ENCODE measurements around the gene SAP25.

Gene SAP25

GRCh38 chr7:100606313-100606712, 32.6 kb upstream of the SAP25 start:
- Histone ChIP-seq H3K27me3 (ENCODE audit: insufficient read depth, low read length, poor library complexity) (no peaks in the 10 kb centered on the region), H3K4me1 (ENCODE audit: control insufficient read depth, low read depth, low read length) (peaks cover 8% of the 10 kb centered on the region), H2BK5ac (ENCODE audit: low read length) (no peak overlapping the region), H3K23ac (ENCODE audit: low read length) (no peak overlapping the region), H2AK5ac (ENCODE audit: low read length) (no peak overlapping the region), H3K9ac (ENCODE audit: low read length) (no peak overlapping the region), H4K8ac (ENCODE audit: low read depth, low read length) (no peak overlapping the region), H3K4me3 (ENCODE audit: low read length) (no peak overlapping the region), H3K4me2 (ENCODE audit: low read length) (no peak overlapping the region), H3K4ac (ENCODE audit: low read depth, low read length) (no peak overlapping the region), H3K27ac (ENCODE audit: low read depth, low read length) (no peak overlapping the region), H3K18ac (ENCODE audit: low read length) (no peak overlapping the region), H3K36me3 (ENCODE audit: control insufficient read depth, insufficient read depth, low read length) (no peaks in the 10 kb centered on the region), H2BK120ac (ENCODE audit: low read depth, low read length) (no peak overlapping the region), H3K79me2 (ENCODE audit: control insufficient read depth, insufficient read depth, low read length) (no peaks in the 10 kb centered on the region), H4K5ac (ENCODE audit: low read length) (no peak overlapping the region), H3K79me1 (ENCODE audit: low read length) (no peaks in the 10 kb centered on the region), H2BK15ac (replicated peaks; ENCODE audit: low read depth) (no peak overlapping the region), H3K56ac (ENCODE audit: low read length) (no peak overlapping the region)
- DNase-seq, result no peak
- WGBS (ENCODE audit: extremely low coverage, insufficient coverage, low lambda C conversion rate), result no CpG with 5 or more reads among the region's 12 CpGs

- WGBS (ENCODE audit: extremely low coverage, insufficient coverage, low lambda C conversion rate), result no CpG with 5 or more reads among the region's 68 CpGs
Measured at GRCh38 chr7:100604976-100605911, 31.5 kb upstream of the SAP25 start.

DNA sequence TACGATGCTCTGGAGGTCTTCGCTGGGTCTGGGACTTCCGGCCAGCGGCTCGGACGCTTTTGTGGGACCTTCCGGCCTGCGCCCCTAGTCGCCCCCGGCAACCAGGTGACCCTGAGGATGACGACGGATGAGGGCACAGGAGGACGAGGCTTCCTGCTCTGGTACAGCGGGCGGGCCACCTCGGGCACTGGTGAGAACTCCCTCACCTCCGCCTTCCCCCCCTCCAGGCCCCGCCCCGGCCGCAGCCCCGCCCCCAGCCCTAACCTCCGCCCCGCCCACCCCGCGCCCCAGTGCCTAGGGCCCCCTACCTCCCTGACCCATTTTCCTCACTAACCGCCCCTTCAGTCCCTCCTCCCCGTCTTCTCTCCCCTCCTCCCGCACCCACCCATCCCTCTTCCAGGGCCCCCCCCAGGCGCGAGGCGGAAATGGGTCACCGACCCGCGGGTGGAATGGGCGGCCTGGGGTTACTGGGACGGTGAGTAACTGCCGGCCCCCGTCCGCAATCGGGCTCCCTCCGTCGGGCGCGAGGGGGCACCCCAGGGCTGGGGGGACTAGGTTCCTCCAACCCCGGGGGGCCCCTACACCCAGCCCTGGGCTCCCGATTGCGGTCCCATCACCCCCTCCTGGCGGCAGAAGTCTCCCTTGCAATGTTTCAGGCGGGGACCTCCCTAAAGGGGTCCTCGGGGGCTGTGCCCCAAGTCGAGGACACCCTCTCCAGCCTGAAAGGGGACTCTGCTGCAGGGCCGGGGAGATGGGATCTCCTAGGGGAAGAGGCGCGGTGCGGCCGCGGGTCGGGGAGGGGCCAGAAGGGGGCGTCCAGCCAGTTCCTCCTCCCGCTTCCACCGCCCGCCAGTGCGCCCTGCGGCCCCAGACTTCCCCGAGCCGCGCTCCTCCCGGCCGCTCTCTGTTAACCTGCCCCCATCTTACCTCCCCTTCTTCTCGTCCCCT, 30.6 kb upstream of the SAP25 start:
- H3K27ac ChIP-seq (ENCODE audit: low read depth, low read length), result no peak overlapping the region
- peak overlapping the region; percentile 65 for H3K4me3 ChIP-seq (ENCODE audit: low read length)
- H3K79me1 ChIP-seq (ENCODE audit: low read length), result no peaks in the 10 kb centered on the region
- H2AK5ac ChIP-seq (ENCODE audit: low read length), result no peak overlapping the region
- no CpG with 5 or more reads among the region's 70 CpGs for WGBS (ENCODE audit: extremely low coverage, insufficient coverage, low lambda C conversion rate)
- no peak overlapping the region for H4K5ac ChIP-seq (ENCODE audit: low read length)
- DNase-seq, result peak; percentile 84
- no peak overlapping the region for H4K8ac ChIP-seq (ENCODE audit: low read depth, low read length)
- no peak overlapping the region for H3K23ac ChIP-seq (ENCODE audit: low read length)
- H3K56ac ChIP-seq (ENCODE audit: low read length), result peak overlapping the region; percentile 95
- H2BK120ac ChIP-seq (ENCODE audit: low read depth, low read length), result no peak overlapping the region
- H3K4me1 ChIP-seq (ENCODE audit: control insufficient read depth, low read depth, low read length), result peaks cover 8% of the 10 kb centered on the region
- peak overlapping the region; percentile 89 for H3K4ac ChIP-seq (ENCODE audit: low read depth, low read length)
- no peaks in the 10 kb centered on the region for H3K27me3 ChIP-seq (ENCODE audit: insufficient read depth, low read length, poor library complexity)
- H2BK15ac ChIP-seq (replicated peaks; ENCODE audit: low read depth), result no peak overlapping the region
- H3K4me2 ChIP-seq (ENCODE audit: low read length), result peak overlapping the region; percentile 69
- peak overlapping the region; percentile 89 for H3K18ac ChIP-seq (ENCODE audit: low read length)
- H3K79me2 ChIP-seq (ENCODE audit: control insufficient read depth, insufficient read depth, low read length), result no peaks in the 10 kb centered on the region
- H3K36me3 ChIP-seq (ENCODE audit: control insufficient read depth, insufficient read depth, low read length), result no peaks in the 10 kb centered on the region
- H2BK5ac ChIP-seq (ENCODE audit: low read length), result no peak overlapping the region
- peak overlapping the region; percentile 73 for H3K9ac ChIP-seq (ENCODE audit: low read length)

More at GRCh38 chr7:100604976-100605911, 31.5 kb upstream of the SAP25 start:
- no peaks in the 10 kb centered on the region for H3K79me2 ChIP-seq (ENCODE audit: control insufficient read depth, insufficient read depth, low read length)
- no peak overlapping the region for H4K5ac ChIP-seq (ENCODE audit: low read length)
- H3K4me1 ChIP-seq (ENCODE audit: control insufficient read depth, low read depth, low read length), result peaks cover 8% of the 10 kb centered on the region
- H2BK5ac ChIP-seq (ENCODE audit: low read length), result no peak overlapping the region
- H3K36me3 ChIP-seq (ENCODE audit: control insufficient read depth, insufficient read depth, low read length), result no peaks in the 10 kb centered on the region
- H2AK5ac ChIP-seq (ENCODE audit: low read length), result no peak overlapping the region
- H4K8ac ChIP-seq (ENCODE audit: low read depth, low read length), result no peak overlapping the region
- no peaks in the 10 kb centered on the region for H3K79me1 ChIP-seq (ENCODE audit: low read length)
- H3K4ac ChIP-seq (ENCODE audit: low read depth, low read length), result no peak overlapping the region
- no peak overlapping the region for H3K27ac ChIP-seq (ENCODE audit: low read depth, low read length)
- no peak overlapping the region for H3K18ac ChIP-seq (ENCODE audit: low read length)
- no peak overlapping the region for H2BK15ac ChIP-seq (replicated peaks; ENCODE audit: low read depth)
- H3K23ac ChIP-seq (ENCODE audit: low read length), result no peak overlapping the region
- H3K4me3 ChIP-seq (ENCODE audit: low read length), result peak overlapping the region; percentile 24
- no peaks in the 10 kb centered on the region for H3K27me3 ChIP-seq (ENCODE audit: insufficient read depth, low read length, poor library complexity)
- H3K4me2 ChIP-seq (ENCODE audit: low read length), result peak overlapping the region; percentile 30
- H2BK120ac ChIP-seq (ENCODE audit: low read depth, low read length), result no peak overlapping the region
- peak overlapping the region; percentile 84 for H3K56ac ChIP-seq (ENCODE audit: low read length)
- peak overlapping the region; percentile 73 for H3K9ac ChIP-seq (ENCODE audit: low read length)
- DNase-seq, result no peak

DNA sequence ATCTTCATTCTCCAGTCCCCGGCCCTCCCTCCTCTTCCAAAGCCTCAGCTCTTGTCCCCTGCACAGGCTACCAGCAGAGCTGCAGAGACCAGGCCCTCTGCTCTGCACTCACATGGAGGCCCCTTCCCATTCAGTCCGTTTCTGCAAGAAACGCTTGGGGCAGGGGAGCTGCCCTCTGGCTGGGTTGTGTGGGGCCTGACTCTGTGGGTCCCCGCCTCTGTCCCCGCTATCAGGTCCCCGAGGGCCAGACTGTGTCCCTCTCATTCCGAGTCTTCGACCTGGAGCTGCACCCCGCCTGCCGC, 30.0 kb upstream of the SAP25 start:
- H3K18ac ChIP-seq (ENCODE audit: low read length), result no peak overlapping the region
- H3K9ac ChIP-seq (ENCODE audit: low read length), result peak overlapping the region; percentile 72
- H2AK5ac ChIP-seq (ENCODE audit: low read length), result no peak overlapping the region
- no peaks in the 10 kb centered on the region for H3K36me3 ChIP-seq (ENCODE audit: control insufficient read depth, insufficient read depth, low read length)
- H3K79me2 ChIP-seq (ENCODE audit: control insufficient read depth, insufficient read depth, low read length), result no peaks in the 10 kb centered on the region
- H3K27ac ChIP-seq (ENCODE audit: low read depth, low read length), result no peak overlapping the region
- H3K23ac ChIP-seq (ENCODE audit: low read length), result no peak overlapping the region
- no peak overlapping the region for H4K8ac ChIP-seq (ENCODE audit: low read depth, low read length)
- peaks cover 8% of the 10 kb centered on the region for H3K4me1 ChIP-seq (ENCODE audit: control insufficient read depth, low read depth, low read length)
- no peak overlapping the region for H3K4ac ChIP-seq (ENCODE audit: low read depth, low read length)
- WGBS (ENCODE audit: extremely low coverage, insufficient coverage, low lambda C conversion rate), result no CpG with 5 or more reads among the region's 10 CpGs
- H2BK120ac ChIP-seq (ENCODE audit: low read depth, low read length), result no peak overlapping the region
- peak; percentile 83 for DNase-seq
- peak overlapping the region; percentile 95 for H3K56ac ChIP-seq (ENCODE audit: low read length)
- H3K4me2 ChIP-seq (ENCODE audit: low read length), result peak overlapping the region; percentile 69
- no peak overlapping the region for H4K5ac ChIP-seq (ENCODE audit: low read length)
- H2BK15ac ChIP-seq (replicated peaks; ENCODE audit: low read depth), result no peak overlapping the region
- no peaks in the 10 kb centered on the region for H3K27me3 ChIP-seq (ENCODE audit: insufficient read depth, low read length, poor library complexity)
- H3K79me1 ChIP-seq (ENCODE audit: low read length), result no peaks in the 10 kb centered on the region
- peak overlapping the region; percentile 16 for H3K4me3 ChIP-seq (ENCODE audit: low read length)
- no peak overlapping the region for H2BK5ac ChIP-seq (ENCODE audit: low read length)

DNA sequence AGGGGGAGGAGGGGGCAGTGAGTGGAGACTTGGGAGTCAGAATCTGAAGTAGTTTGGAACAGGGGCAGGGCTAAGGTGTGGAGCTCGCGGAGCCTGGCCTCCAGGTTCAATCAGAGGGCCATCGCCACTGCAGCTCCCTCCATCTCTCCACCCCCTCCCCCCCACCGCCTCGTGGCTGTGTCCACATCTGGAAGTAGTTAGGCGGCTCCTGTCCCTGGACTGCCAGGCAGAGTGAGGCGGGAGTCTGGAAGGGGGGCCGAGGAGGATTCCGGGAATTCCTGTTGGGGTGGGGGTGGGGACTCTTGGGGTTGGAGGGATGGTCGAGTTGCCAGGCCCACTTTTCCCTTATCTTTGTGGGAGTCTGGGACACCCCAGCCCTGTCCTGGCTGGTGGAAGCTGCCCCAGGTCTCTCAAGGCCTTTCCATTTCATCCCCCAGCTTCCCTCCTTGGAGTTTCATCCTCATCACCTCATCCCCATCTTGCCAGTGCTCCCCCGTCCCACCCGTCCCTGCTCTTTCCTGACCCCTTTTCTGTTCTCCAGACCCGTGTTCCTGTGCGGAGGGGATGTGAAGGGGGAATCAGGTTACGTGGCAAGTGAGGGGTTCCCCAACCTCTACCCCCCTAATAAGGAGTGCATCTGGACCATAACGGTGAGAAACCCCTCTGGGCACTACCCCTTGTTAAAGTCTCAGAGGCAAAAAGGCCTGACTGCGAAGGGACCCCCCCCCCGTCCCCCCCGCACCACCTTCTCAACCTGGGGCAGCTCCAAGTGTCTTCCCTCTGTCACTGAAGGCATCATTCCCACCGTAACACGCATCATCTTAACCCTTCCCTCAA, 29.4 kb upstream of the SAP25 start:
- no peaks in the 10 kb centered on the region for H3K27me3 ChIP-seq (ENCODE audit: insufficient read depth, low read length, poor library complexity)
- H3K4me3 ChIP-seq (ENCODE audit: low read length), result no peak overlapping the region
- peak overlapping the region; percentile 98 for H2AK5ac ChIP-seq (ENCODE audit: low read length)
- H2BK120ac ChIP-seq (ENCODE audit: low read depth, low read length), result no peak overlapping the region
- H3K4me2 ChIP-seq (ENCODE audit: low read length), result peak overlapping the region; percentile 69
- peak overlapping the region; percentile 17 for H3K27ac ChIP-seq (ENCODE audit: low read depth, low read length)
- no peak overlapping the region for H2BK15ac ChIP-seq (replicated peaks; ENCODE audit: low read depth)
- peak overlapping the region; percentile 41 for H3K4ac ChIP-seq (ENCODE audit: low read depth, low read length)
- H3K18ac ChIP-seq (ENCODE audit: low read length), result no peak overlapping the region
- no peak overlapping the region for H2BK5ac ChIP-seq (ENCODE audit: low read length)
- peaks cover 8% of the 10 kb centered on the region for H3K4me1 ChIP-seq (ENCODE audit: control insufficient read depth, low read depth, low read length)
- no CpG with 5 or more reads among the region's 21 CpGs for WGBS (ENCODE audit: extremely low coverage, insufficient coverage, low lambda C conversion rate)
- no peak overlapping the region for H4K8ac ChIP-seq (ENCODE audit: low read depth, low read length)
- no peak overlapping the region for H3K23ac ChIP-seq (ENCODE audit: low read length)
- H3K79me1 ChIP-seq (ENCODE audit: low read length), result no peaks in the 10 kb centered on the region
- H3K56ac ChIP-seq (ENCODE audit: low read length), result peak overlapping the region; percentile 95
- H3K79me2 ChIP-seq (ENCODE audit: control insufficient read depth, insufficient read depth, low read length), result no peaks in the 10 kb centered on the region
- peak; percentile 90 for DNase-seq
- no peak overlapping the region for H4K5ac ChIP-seq (ENCODE audit: low read length)
- H3K36me3 ChIP-seq (ENCODE audit: control insufficient read depth, insufficient read depth, low read length), result no peaks in the 10 kb centered on the region
- H3K9ac ChIP-seq (ENCODE audit: low read length), result peak overlapping the region; percentile 73

Measured in mesendoderm (in vitro differentiated cells).